Stimulated activated CD4-positive, alpha-beta T cell treated with anti-CD3 and anti-CD28 coated beads, Interleukin-15, amount 100 ng/mL, for 1 hour (primary cell): Measurements from ENCODE around the gene R3HCC1L.

ENCODE experiments used
- DNase-seq, 2 donors: peaks; one replicate each; pipeline ENCODE4 v3.0.0-alpha.2; 2020; ENCODE audit warnings: low read depth in 1 of 2, low spot score in 1 of 2

Gene R3HCC1L

DNA sequence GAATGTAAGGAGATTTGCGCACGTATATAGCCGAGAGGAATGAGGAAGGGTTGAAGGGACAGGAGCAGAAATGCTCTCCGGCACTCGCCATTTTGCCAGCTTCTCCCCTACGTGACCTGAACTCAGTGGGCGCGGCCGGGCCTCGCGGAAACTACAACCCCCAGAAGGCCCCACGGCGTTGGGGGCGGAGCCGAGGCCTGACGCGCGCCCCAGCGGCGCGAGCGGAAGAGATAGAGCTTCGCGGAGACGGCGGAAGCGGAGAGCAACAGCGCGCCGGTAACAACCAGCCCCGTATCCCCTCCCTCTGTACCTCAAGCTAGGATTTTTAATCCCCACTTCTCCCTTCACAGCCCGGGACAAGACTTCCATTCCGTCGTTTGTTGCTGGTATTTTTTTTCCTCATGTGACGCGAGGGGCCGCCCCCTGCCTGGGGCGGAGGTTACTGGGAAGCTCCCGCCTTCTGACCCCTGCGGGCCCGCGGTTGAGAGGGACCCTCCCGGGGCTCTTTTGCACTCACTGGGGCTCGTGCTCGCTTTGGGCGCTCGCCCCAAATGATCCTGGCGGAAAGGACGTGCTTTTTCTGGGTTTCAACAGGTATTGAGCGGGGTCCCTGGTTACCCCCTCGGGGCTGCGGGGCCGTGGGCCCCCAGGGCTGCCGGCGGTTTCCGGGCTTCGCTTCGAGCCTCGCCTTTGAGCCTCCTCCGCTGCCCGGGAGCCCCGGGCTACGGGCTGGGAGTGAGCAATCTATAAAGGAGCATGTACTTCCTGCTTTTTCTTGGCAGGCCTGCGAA, at the start of gene R3HCC1L:
R3HCC1L (plus strand) TSS at position 227 of the 791 bp plus-strand sequence. CDS start 73,458 bp downstream, outside the sequence.
- DNase-seq = peak; percentile 85 to 91

DNA sequence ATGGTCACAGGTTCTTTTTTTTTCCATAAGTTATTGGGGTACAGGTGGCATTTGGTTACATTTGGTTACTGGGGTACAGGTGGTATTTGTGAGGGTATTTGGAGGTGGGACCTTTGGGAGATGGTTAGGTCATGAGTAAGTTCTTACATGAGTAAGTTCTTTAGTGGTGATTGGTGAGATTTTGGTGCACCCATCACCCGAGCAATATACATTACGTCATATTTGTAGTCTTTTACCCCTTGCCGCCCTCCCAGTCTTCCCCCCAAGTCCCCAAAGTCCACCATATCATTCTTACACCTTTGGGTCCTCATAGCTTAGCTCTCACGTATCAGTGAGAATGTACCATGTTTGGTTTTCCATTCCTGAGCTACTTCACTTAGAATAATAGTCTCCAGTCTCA, 49.2 kb upstream of the R3HCC1L start:
- DNase-seq = no peak

DNA sequence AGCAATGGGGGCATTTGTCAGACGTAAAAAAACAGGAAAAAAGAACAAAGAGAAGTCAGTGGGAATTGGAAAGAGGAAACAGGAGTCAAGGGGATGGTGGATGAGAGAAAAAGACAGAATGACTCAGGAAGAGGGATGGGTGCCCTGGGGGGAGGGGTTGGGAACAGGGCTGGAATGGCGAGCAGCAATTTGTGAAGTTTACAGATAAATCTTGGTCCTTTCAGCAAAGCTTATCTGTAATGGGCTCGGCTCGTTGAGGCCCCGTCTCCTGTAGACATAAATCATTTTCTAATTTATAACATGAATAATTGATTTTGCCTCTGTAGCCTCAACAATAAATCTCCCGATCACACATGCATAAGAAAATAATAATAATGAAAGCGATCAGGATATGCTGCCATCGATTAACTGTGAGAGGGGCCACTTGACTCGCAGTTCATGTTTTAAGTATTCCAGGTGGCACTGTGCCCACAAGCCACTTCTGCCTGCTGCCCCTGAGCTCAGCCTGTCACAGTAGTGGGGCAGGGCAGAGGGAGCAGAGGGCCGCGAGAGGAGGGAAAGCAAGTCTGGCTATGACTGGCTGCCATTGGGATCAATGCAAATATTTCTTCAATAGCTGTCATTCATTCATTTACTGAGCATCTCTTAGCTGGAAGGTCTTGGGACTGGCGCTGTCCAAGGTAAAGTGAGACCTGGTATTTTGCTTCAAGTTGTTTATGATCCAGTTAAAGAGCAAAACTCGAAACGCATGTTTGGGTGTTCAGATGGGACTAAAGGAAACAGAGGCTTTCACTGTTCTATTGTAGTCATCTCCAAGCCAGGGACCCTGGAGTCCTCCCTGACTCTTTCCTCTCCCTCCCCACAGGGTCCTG, 47.4 kb upstream of the R3HCC1L start:
- no peak for DNase-seq

DNA sequence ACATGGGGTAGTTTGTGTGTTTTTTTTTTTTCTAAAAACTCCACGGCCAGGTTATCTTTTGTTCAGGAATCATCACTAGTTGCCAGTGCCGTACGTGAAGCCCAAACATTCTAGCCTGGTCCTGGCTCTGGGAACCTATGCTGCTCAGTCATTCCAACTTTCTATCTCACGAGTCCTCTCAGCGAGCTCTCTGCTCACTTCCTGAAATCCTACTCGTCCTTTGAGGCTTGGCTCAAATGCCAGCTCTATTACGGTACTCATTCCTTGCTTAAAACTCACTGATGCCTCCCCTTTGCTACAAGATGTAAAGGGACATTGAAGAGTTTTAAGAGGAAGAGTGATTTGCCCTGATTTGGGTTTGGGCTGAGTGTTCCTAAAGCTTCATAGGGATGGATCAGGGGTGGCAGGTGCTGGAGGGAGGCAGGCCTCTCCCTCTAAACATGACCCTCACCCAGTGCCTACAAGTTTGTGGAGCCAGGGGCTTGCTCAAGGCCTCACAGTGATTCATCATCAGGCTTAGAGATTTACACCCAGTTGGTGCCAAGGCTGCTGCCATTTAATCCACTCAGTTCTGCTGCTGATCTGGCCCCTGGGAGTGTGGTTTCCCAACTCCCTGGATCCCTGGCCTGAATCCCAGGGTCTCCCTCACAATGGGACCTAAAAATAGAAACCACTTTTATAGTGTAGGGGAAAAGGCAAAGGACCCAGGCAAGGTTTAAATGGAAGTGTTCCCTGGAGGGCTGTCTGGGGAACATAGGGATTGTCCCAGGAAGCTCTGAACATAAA, 46.1 kb upstream of the R3HCC1L start:
- DNase-seq = no peak

DNA sequence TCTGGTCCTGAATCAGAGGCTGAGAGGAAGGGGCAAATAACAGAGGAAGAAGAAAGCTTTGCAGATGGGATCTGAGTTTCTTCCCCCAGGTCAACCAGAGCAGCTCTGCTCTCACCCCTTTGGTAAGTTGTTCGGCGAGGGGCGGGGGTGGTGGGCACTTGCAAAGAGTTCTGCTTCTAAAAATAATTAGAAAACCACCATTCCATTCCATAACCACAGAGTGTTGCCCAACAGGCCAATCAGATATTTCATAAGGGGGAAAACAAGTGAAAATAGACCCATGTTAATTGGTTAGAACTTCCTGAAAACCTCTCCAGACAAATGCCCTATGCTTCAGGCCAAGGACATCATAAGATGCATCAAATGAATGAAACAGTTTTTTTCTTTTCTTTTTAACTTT, 43.6 kb upstream of the R3HCC1L start:
- DNase-seq = no peak

DNA sequence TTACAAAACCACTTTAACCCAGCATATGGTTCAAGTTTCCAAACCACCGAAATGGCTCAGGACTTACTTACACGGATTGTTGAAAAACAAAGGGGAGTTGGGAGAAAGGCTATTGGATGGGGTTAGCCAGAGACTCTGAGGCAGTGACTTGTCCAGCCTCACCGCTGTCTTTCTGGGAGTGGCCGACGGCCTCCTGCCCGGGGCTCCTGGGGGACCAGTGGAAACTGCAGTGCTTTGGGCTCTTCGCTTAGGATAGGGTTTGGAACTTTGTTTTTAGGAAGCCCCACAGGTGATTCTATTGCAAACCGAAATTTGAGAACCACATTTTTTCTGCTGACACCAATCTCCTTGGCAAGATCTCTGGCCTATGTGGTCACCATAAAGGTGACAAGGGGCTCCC, 38.1 kb upstream of the R3HCC1L start:
- no peak for DNase-seq

DNA sequence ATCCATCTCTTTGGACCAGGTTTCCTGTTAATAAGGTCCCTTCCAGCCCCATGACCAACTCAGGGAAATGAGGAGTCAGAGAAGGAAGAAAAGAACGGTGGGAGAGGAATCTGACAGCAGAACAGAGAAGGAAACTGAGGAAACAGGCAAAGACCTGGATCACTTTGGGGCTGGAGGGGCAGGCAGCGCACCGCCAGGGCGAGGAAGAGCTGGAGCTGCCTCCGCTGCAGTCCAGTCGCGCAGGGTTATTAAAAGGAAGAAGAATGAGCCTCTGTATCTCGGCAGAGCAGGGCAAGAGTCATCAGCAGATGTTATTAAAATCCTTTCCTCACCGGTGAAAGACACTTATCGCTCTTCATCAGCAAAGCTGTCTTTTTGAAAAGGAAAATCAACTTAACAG, 37.7 kb upstream of the R3HCC1L start:
- DNase-seq = no peak

DNA sequence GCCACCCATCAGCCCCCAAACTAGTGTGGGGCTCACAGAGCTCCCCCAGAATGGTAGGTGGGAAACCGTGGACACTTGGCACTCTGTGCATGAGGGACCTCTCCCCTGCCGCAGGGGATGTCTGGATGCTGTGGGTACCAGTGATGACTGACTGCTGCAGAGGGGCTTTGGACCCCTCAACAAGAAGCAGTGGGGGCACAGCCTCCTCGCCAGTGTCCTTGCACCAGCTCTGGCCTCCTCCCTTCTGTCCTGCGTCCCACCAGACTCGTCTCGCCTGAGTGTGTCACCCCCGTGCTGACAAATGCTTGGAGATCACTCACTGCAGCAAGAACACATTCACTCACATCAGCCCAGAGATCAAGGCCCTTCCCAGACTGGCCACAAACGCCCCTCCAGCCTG, 37.3 kb upstream of the R3HCC1L start:
- no peak for DNase-seq

DNA sequence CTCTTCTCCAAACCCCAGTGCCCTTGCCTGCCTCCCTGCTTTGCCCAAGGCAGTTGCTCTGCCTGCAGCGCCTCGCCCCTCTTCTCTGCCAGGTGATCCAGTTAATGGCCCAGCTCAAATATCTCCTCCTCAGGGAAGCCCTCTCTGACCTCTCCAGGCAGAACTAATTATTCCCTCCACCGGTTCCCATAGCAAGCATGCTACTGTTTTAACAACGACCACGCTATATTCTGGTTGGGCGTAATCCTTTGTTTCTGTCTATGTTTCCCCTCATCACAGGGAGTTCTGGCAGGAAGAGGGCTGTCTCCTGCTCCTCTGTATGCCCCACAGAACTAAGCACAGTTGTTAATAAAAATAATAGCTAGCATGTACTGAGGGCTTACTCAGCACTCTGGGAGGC, 36.8 kb upstream of the R3HCC1L start:
- DNase-seq = no peak

DNA sequence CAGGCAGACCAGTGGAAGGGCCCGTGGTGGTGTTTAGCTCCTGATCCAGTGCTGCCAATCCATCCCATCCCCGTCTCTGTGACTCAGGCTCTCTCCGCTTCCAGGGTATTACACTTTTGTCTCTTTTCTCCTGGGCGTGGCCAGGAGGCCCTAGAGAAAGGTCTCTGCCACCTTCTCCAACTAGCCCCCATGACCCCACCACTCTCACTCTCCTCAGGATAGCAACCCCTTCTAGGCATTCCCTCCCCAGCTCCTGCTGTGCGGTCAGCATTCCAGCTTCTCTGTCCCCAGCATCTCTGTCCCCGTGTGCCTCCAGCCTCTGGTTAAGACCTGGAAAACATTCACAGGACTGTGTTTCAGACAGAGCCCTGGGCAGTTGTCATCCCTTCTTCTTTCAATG, 36.2 kb upstream of the R3HCC1L start:
- no peak for DNase-seq

DNA sequence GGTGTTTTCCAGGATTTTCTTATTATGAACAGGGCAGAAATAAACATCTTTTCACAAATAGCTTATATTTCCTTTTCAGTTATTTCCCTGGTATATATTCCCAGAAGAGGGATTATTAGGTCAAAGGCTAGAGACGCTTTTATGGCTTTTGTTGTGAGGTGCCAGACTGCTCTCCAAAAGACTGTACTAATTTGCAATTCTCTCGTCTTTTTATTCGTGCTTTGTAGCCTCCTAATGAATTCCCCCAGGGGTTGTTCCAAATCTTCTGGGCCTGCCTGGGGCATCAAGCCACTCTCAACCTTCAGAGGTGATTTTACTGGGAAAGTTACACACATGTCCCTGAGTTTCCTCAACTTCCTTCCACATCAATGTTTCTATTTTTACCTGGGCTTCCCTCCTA, 34.0 kb upstream of the R3HCC1L start:
- no peak for DNase-seq

DNA sequence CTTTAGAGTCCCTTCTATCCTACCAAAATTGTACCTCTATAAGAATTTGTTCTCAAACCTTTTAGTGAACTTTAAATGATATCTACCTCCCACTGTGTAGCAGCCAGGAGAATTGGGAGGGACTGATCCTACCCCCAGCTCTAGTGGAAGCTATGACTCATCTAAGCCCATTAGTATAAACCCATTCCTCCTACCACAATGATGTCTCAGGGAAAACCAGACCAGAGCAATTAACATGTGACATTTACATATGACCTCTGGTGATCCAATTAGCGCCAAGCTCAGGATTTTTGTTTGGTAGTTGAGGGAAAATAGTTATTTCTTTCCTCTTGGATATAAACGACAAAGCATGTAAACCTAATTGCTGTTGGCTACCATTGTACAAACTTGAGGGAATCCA, 33.1 kb upstream of the R3HCC1L start:
- no peak for DNase-seq

DNA sequence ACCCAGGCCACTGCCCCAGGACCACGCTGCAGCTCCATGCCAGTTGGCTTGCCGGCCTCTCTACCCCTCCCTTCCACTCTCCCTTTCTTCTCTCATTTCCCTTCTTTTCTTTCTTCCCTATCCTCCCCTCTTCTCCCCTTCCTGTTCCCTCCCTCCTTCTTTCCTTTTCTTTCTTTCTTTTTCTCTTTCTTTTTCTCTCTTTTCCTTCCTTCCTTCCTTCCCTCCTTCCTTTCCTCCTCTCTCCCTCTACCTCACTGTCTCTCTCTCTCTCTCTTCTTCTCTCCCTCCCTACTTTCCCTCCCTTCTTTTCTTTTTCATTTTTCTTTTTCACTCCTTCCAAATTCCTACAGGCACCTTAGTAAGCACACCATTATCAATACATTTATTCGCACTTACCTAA, 30.3 kb upstream of the R3HCC1L start:
- no peak for DNase-seq

DNA sequence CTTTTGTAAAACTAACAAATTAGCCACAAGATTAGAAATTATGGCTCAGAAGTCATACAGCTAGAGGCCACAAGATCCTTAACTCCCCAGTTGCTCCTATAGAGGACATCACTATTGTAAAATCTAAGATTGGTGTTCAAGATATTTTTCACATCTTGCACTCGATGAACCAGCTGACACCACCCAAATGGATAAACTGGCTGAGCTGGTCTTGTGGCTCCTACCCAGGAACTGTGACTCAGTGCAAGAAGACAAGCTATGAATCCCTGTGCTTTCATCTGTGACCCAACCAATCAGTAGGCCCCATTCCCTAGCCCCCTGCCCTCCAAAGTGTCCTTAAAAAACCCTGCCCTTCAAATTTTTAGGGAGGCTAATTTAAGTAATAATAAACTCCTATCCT, 27.9 kb upstream of the R3HCC1L start:
- no peak for DNase-seq

DNA sequence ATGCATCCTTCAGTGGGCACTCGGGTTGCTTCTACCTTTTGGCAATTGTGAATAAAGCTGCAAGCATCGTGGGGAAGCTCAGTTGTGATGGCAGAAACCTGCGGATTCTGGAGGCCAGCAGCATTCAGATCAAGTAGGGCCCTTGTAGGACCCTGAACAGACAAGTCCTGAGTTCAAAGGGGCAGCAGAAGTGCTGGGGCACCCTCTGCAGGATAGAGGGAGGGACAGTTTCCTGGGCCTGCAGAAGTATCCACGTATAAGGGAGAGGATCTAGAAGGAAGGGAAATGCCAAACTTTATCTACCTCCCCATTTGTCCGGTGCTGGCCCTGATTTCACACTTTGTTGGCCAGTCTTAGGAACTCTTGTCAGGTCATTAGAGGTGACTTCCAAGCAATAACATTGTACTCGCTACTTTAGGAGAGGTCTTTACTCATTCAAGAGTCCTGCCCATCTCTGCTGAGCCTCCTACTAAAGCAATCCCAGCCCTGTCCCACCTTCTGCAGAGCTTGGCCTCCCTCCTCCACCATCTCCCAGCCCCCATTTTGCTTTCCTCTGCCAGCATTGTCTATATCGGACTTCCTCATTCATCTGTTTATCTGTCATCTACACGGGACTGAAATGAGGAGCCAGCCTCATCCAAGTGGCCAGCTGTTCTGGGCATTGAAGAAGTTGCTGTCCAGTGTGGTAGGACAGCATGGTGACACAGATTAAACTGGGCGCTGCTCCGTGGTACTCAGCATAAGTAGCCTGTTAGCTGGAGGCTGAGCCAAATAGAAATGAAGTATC, 26.6 kb upstream of the R3HCC1L start:
- no peak for DNase-seq

DNA sequence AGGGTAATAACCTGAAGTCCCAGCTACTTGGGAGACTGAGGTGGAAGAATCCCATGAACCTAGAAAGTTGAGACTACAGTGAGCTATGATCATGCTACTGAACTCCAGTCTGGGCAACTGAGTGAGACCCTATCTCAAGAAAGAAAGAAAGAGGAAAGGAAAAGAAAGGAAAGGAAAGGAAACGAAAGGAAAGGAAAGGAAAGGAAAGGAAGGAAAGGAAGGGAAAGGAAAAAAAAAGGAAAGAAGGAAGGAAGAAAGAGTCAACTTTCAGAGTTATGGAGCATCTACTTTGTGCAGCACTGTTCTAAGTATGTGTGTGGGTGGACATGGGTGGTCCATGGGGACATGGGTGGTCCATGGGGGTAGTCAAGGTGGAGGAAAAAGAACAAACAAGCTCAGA, 24.1 kb upstream of the R3HCC1L start:
- no peak for DNase-seq

DNA sequence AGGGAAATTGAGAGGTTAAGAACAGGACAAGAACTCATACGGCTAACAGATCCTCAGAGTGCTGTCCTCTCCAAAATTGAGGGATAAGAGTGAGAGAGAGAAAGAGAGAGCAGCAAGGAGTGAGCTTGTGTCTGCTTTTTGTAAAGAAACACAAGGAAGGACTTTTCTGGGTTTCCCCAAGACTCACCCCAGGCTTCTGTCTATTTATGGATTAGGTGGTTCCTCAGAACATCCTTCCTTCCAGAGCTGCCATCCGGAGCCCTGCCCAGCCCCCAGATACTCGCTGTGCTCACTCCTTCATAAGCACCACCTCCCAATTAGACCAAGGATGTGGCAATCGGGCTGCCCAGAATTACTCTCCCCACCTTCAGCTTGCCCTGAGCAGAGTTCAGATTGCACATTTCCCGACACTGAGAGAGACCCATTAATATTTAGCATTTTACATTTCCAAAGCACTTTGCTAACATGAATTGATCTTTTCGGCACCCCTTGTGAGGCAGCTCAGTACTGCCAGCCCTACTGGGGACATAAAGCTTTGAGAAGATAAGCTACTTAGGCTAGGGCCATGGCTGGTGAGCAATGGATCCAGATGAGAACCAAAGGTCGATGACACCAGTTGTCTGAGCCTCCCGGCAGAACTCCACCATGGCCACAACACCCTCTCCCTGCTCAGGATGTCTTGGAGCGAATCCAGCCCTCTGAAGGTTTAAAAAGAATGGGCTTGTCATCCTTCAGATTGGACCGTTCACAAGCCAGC, 19.2 kb upstream of the R3HCC1L start:
- no peak for DNase-seq

DNA sequence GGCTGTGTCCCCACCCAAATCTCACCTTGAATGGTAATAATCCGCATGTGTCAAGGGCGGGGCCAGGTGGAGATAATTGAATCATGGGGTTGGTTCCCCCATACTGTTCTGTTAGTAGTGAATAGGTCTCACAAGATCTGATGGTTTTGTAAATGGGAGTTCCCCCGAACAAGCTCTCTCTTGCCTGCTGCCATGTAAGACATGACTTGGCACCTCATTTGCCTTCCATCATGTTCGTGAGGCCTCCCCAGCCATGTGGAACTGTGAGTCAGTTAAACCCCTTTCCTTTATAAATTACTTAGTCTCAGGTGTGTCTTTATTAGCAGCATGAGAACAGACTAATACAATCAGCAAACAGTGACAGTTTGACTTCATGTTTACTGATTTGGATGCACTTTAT, 14.6 kb upstream of the R3HCC1L start:
- no peak for DNase-seq

DNA sequence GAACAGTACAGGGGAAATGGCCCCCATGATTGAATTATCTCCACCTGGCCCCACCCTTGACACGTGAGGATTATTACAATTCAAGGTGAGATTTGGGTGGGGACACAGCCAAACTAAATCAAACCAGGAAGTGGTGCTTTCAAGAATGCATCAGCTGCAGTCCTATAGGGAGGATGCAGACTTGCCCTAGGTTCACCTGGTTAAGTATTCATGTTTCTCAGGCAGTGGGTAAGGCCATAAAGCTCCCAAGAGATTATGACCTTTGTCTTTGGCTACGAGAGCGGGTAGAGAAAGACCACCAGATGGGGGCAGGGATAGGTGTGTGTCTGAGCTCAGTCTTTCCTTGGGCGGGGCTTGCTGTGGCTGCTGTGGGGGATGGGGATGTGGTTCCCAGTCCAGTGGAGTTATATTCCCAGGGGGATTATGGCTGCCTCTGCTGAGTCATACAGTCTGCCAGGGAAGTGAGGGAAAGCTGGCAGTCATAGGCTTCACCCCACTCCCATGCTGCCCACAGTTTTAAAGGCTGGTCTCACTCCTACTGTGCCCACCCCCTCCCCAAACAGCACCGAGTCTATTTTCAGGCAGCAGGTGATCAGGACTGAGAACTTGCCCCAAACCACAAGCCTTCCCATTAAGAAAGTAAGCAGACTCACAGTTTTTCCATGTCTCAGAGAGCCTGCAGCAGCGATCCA, 8.4 kb upstream of the R3HCC1L start:
- no peak for DNase-seq

DNA sequence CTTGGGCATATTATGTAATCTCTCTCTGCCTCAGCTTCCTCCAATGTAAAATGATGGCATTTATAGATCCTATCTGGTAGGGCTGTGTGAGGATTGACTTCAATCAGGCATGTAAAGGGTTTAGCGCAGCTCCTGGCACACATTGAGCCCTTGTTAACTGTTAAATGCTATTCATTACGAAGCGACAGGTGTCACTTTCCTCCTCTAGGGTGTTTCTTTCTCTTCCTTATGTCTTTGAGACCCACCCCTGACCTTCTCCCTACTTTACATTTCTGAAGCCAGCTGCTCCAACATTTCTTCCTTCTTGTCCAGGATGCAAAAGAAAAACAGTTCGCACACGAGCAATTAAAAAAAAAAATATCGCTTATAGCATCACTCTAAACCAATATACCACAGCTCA, 5.7 kb upstream of the R3HCC1L start:
- no peak for DNase-seq
